HG02840 (cell line): Measurements from ENCODE around the gene CTSO.
"Not testable (repeated sequence)": the region's sequence is repeated elsewhere in the genome, so short reads cannot be mapped to it uniquely, and the experiment has no call there.

ENCODE experiments used
- ATAC-seq: cut with Tn5 transposase; IDR thresholded peaks from one replicate; pipeline ENCODE4 v1.9.1; 2021; ENCODE audit warnings: mild to moderate bottlenecking, moderate library complexity, moderate number of reproducible peaks; ENCODE audit not compliant: unreplicated experiment, low FRiP score

The CTSO gene

DNA sequence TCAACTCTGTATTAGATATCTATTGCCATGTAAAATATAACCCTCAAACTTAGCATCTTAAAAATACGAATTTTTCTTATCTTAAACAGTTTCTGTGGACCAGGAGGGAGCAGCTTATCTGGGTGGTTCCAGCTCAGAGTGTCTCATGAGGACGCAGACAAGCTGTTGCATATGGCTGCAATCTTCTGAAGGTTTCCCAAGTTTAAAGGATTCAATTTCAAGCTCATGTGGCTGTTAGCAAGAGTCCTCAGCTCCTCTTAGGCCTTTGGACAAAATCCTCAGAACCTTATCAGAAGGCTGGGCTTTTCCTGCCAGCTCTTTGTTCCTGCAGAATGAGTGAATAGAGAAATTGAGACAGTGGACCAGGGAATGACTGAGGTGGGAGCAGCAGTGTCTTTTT, 2.8 kb upstream of the CTSO start:
- ATAC-seq, result no peak

DNA sequence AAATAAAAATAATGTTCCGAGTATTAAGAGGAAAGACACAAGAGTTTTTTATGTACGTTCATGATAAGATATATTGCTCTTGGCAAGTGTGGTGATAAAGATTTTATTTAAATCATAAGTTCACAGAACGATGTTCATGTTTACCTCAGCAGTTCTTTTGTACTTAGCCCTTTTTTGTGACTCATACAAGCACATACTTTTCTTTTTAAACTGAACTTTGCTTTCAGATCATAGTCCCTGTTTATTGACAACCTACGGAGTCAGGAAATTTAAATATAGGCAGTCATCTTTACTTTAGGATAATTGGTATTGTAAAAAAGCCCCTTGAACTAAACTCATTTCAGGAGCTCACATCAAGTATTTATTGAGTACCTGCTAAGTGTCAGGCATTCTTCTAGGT, 1.3 kb upstream of the CTSO start:
- no peak for ATAC-seq

DNA sequence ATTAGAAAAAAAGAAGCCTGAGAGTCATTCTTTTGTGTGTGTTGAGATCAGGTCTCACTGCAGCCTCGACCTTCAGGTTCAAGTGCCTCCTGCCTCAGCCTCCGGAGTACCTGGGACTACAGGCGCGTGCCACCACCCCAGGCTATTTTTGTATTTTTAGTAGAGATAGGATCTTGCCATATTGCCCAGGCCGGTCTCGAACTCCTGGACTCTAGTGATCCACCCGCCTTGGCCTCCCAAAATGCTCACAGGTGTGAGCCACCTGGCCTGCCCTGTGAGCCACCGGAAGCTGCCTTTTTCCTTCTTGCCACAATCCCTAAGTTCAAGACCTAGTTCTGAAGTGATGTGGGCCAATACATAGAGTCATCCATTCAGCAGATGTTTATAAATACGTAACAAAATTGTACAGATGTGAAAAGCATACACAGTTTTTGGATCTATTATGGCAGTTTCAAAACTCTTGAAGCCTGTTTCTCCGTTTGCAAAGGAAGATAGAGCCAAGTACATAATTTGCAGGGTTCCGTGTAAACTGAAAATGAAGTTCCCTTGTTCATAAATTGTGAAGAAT, 536 bp upstream of the CTSO start:
- ATAC-seq, result no peak

DNA sequence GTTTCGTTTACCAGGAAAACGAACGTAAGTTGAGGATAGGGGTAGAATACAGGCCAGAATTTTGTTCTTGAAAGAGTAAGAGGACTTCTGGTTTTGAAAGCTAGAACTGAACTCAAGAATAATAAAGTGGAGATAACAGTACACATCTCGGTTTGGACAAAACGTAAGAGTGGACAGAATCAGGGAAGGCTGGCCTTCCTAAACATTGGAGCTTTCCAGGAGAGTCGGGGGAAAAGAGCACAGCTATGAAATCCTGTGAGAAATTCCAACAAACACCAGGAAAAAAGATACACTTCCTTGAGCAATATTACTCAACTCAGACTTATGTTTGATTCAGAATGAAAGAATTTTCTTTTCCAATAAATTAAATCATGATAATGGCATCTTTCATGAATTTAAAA, 1.2 kb downstream of the CTSO start:
- no peak for ATAC-seq

DNA sequence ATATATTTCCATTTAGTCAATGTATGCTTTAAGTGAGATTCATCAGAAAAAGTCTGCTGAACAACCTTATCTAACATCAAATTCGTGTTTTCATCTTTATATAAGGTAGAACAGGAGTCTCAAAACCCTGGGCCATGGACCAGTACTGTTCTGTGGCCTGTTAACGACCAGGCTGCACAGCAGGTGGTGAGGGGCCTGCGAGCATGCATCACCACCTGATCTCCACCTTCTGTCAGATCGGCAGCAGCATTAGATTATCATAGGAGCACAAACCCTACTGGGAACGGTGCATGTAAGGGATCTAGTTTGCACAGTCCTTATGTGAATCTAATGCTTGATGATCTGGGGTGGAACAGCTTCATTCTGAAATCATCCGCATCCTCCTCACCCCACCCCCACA, 3.2 kb downstream of the CTSO start:
- ATAC-seq, result no peak

DNA sequence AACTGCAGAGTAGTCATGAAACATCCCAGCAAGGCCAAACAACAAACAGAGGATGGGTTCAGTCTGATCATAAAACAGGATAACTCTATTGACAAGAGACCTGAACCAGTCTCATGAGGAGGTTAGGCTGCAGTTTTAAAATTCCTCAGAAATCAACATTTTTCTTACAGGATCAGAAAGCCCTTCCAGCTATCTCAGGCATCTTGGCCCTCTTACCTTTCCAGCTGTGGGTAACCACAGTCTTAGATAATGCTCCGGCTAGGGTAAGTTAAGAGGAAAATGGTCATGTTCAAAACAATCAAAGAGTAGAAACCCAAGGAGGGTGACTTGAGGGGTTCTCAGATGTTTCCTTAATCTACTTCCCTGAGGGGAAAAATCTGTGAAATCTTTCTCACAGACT, 5.1 kb downstream of the CTSO start:
- no peak for ATAC-seq

DNA sequence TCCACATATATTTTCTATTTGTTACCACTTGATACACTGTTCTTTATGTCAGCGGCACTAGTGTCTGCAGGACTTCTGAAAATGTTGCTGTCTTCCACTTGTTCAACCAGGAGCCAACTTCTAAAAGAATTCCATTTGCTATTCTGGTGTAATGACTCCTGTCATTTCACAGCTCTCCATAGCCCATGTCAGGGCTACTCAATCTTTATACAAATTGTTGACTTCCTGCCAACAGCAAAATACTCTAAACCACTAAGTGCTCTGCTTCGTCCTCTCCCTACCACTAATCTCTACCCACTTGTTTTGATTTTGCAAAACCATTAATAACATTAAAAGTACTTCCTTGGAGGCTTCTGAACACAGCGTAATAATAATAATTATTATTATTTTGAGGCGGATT, 7.2 kb downstream of the CTSO start:
- no peak for ATAC-seq

DNA sequence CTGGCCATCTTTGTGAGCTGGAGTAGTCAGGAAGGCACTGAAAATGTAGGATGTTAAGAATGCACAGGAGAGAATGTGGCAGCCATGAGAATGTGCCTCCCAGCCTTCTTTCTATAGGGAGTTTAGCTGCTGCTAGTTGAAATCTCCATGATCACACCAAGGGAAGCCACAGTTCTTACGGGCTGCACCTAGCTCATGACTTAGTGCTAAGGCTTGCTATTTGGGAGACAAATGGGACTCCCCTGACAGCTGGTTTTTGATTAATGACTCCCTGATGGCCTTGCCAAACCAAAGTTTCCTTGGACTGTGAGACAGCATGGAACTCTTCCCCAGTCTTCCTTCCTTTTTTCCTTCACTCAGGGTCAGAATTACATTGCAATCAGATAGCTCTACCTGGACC, 9.2 kb downstream of the CTSO start:
- no peak for ATAC-seq

DNA sequence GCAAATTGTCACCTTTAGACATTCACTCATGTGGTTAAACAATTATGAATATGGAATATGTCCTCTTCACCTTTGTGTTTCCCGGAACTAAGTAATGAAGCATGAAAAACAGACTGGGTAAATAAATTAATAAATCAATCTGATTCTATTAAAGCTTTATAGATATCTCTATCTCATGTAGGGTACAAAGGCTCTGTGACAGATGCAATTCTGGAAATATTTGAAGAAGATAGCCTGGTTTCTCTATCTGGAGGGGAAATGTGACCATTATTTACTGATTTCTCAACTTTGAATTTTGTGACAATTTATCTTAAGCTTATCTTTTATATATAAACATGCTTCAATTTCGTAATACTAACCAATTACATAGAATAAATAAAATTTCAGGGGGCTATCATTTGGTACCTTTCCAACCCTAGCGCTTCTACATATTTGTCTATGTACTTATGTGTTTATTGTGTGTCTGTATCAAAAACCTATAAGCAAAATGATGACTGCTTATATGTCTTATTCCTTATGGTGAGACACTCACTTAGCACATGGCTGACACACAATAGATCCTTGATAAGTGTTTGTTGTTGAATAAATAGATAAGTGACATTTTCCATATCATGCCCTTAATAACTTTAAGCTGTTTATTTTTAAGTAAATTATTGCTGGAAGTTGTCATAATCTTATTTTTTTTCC, 9.9 kb downstream of the CTSO start:
- ATAC-seq, result no peak

DNA sequence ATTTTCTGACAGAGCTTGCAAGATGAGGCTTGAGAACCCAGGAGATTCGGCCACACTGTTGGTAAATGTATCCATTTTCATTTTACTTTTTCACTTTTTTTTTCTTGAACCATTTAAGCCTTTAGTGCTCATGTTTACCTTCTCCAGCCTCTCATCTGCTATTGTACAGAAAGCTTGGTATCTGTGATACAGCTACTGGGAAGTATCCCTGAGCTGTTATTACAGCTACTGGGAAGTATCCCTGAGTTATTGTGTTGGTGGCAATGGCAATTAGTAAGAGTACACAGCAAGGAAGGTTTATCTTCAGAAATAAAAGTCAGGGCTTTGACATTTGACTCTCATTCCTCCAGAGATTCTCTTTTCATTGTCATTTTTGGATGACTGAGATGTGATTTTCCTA, 11.8 kb downstream of the CTSO start:
- no peak for ATAC-seq

DNA sequence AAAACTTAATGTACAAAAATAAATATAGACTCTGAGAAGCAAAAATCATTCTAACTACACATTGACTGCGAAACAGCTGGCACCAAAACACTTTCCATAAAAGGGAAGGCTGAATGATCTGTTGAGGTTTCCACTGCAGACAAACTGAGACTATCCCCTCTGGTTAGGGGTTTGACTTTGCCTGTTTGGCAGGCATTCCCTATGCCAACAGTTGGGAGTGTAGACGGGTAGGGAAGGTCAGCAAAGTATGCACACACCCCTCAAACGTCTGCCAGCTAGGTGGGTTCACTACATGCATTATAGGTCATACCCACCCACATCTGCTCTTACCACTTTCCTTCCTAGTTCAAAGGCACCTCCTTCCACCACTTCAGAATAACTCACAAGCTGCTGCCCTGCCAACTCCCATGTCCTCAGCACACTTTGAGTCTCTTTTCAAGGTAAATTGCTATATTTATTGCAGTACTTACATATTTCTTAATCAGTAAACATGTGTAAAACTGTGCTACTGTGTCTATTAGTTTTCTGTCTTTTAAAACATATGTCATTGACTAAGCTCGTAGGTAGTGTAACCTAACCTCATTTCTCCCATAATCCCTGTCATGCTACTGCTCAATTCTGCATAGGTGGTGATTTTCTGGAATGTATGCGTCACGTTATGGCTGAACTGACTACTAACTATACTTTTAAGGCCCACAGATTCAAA, 12.4 kb downstream of the CTSO start:
- ATAC-seq, result no peak

DNA sequence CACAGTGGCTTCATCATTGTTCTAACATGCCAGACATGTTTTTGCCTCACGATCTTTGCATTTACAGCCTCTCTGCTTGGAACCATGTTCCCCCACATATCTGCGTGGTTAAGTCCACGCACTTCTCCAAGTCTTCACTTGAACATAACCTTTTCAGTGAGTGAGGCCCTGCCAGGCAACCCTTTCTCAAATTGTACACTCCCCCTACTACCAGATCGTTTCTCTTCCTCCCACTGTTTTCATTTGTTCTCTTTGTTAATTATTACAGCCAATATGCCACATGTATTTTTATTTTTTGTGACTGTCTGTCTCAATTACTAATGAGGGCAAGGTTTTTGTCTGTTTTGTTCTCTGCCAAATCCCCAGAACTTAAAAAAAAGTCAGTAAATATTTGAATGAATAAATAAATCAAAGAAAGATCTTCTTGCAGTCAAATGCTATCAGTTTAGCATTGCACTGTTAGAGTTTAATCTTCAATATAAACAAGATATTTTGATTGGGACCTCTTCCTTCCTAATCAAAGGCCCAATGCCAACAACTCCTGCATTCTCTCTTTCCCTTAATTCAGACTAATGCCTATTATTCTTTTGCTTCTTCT, 18.2 kb downstream of the CTSO start:
- no peak for ATAC-seq

DNA sequence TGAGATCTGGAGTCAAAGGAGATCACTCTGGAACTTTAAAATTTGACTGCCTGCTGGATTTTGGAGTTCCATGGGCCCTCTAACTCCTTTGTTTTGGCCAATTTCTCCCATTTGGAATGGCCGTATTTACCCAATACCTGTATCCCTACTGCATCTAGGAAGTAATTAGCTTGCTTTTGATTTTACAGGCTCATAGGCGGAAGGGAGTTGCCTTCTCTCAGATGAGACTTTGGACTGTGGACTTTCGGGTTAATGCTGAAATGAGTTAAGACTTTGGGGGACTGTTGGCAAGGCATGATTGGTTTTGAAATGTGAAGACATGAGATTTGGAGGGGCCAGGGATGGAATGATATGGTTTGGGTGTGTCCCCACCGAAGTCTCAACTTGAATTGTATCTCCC, 19.0 kb downstream of the CTSO start:
- ATAC-seq, result not testable (repeated sequence)

DNA sequence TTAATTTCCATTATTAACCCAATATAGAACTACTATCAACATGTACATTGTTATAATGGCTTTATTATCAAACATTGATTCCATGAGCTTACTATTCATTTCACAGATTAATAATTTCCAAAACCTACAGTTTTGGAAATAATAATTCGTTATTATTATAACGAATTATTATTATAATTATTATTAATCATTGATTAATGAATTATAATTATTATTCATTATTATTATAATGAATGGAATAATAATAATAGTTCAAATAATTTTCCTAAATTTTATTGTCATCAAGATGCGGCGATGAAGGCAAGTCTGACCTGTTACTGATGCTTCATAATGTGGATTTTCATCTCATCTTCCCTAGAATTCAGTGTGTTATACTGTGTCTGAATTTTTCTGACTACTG, 22.0 kb downstream of the CTSO start:
- no peak for ATAC-seq

DNA sequence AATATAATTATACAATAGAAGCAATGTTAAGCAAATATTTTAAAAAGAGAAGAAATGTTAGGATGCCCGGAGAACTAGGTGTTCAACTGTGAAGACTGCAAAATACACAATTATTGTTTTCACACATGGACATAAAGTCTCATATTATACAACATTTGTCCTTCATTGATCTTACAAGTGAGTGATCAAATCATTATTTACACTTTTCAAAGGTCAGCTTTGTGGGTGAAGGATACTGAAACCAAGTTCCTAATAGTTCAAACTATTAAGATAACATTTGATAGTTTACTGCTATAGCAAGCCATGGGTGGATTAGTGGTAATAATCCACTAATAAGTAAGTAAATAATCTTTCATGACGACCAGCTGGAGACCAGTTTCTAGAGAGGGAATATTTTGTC, 23.3 kb downstream of the CTSO start:
- no peak for ATAC-seq

DNA sequence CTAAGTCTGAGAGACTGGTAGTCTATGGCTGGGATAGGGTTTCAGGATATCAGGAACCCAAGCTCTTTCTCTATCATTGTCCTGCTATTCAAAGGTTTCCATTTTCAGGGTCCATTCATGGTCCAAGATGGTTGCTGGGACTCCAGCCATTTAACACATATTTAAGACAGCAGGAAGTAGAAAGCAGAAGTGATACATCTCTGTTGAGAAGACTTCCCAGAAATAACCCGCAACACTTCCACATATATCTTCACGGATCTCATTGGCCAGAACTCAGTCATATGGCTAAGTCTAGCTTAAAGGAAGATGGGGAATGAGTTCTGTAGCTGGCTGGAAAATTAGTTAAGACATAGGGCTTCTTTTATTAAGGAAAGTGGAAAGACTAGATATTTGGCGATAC, 23.8 kb downstream of the CTSO start:
- ATAC-seq, result no peak

DNA sequence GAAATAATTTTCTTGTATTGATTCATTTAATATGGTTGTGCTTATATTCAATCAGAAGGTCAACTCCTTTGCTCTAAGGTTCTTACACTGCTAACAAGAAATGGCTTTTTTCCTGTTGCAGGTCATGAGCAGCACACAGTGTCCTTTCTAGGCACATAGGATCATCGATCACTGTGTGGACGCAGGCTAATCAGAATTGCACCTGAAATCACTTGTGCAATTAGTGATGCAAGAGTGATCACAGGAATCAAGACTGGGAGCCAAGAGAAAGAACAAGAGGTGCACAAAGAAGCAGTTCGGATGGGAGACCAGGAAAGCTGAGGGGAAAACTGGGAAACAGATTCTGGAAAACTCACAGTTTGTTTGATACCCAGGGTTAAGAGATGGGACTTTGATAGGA, 29.0 kb downstream of the CTSO start:
- no peak for ATAC-seq

DNA sequence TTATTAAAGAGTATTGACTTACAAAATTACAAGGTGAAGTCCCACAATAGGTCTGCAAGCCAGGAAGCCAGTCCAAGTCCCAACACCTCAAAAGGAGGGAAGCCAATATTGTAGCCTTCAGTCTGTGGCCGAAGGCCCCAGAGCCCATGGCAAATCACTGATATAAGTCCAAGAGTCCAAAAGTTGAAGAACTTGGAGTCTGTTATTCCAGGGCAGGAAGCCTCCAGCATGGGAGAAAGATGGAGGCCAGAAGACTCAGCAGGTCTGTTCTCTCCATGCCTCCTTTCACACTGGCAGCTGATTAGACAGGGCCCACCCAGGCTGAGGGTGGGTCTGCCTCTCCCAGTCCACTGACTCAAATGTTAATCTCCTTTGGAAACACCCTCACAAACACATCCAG, 32.1 kb downstream of the CTSO start:
- no peak for ATAC-seq

DNA sequence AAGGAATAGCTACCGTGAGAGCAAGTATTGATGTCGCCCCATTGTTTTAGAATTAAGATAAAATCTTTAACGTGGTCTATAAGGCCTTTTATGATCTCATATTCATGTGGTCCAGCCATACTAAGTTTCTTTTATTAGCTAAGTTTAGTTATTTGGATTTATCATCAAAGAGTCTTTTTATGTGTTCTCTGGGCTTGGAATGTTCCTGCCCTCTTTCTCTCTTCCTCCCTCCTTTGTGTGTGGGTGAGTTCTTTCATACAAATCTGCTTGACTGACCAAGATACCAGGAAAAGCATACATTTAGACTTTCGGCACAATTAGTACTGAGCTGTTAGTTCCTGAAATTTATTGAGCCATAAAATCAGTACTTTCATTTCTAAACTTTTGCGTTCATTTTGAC, 38.9 kb downstream of the CTSO start:
- no peak for ATAC-seq

DNA sequence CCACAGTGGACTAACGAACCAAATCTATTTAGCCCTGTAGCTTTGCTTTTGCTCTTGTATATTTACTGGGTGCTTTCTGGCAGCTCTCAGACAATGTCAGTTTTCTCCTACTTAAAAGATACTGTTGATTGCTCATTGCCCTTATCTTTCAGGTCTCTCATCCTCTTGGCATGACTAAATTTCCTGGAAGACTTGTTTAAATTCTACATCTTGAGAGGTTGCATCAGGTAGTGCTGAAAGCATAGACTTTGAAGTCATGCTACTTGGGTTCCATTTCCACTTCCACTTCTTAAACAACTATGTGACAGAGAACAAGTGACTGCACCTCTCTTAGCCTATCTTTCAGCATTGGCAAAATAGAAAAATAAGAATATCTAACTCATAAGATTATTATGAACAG, 41.8 kb downstream of the CTSO start:
- ATAC-seq, result no peak

DNA sequence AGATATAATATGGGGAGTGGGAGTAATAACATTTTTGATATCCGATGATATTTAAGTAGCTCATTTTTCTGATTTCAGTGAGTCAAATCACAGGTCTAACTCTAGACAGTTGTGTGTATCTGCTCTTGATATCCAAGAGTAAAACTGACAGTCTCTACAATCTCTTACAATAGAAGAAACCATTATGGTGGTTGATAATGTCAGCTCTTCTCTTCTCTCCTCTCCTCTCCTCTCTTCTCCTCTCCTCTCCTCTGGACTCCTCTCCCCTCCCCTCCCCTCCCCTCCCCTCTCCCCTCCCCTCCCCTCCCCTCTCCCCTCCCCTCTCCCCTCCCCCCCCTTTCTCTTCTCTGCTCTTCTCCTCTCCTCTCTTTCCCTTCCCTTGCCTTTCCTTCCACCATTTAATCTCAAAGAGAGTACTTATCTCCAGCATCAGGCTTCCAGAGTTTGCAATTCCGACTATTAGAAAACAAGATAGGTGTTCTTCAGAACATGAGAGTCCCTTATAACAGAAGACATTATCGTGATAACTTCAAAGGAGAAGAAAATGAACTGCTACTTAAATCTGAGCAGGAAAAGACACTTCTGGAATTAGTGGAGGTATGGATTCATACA, 43.9 kb downstream of the CTSO start:
- ATAC-seq, result no peak
